Stimulated activated CD8-positive, alpha-beta memory T cell treated with anti-CD3 and anti-CD28 coated beads, Interleukin-4, amount 100 ng/mL, for 48 hours (primary cell): ENCODE data around the gene PLCD3.
"Not testable (repeated sequence)": the region's sequence is repeated elsewhere in the genome, so short reads cannot be mapped to it uniquely, and the experiment has no call there.

Source experiments
- DNase-seq: peaks from one replicate; pipeline ENCODE4 v3.0.0-alpha.2; 2020

PLCD3 gene

GRCh38 chr17:45131616-45132319 is 547 bp downstream of the PLCD3 start:
- DNase-seq = peak; percentile 80

GRCh38 chr17:45130681-45131615 is 1.4 kb downstream of the PLCD3 start:
- DNase-seq = no peak

GRCh38 chr17:45129940-45130680 is 2.2 kb downstream of the PLCD3 start:
- no peak for DNase-seq

GRCh38 chr17:45129426-45129939 is 2.8 kb downstream of the PLCD3 start:
- no peak for DNase-seq

- no peak for DNase-seq
Measured at GRCh38 chr17:45128989-45129388, 3.3 kb downstream of the PLCD3 start.

- no peak for DNase-seq
Measured at GRCh38 chr17:45128331-45128730, 4.0 kb downstream of the PLCD3 start.

- no peak for DNase-seq
Measured at GRCh38 chr17:45127548-45128300, 4.6 kb downstream of the PLCD3 start.

- DNase-seq = no peak
Measured at GRCh38 chr17:45127207-45127547, 5.1 kb downstream of the PLCD3 start.

GRCh38 chr17:45125509-45125908 is 6.8 kb downstream of the PLCD3 start:
- DNase-seq = no peak

GRCh38 chr17:45124797-45125122 is 7.6 kb downstream of the PLCD3 start:
- DNase-seq = not testable (repeated sequence)

- peak; percentile 49 for DNase-seq
Measured at GRCh38 chr17:45123930-45124796, 8.2 kb downstream of the PLCD3 start.

GRCh38 chr17:45123076-45123770 is 9.1 kb downstream of the PLCD3 start:
- no peak for DNase-seq

- no peak for DNase-seq
Measured at GRCh38 chr17:45121055-45121454, 11.3 kb downstream of the PLCD3 start.

GRCh38 chr17:45120558-45120957 is 11.8 kb downstream of the PLCD3 start:
- DNase-seq = no peak

- DNase-seq = no peak
Measured at GRCh38 chr17:45119964-45120363, 12.4 kb downstream of the PLCD3 start.

GRCh38 chr17:45118691-45119090 is 13.6 kb downstream of the PLCD3 start:
- no peak for DNase-seq

GRCh38 chr17:45117848-45118646 is 14.3 kb downstream of the PLCD3 start:
- DNase-seq = no peak

- no peak for DNase-seq
Measured at GRCh38 chr17:45117334-45117733, 15.0 kb downstream of the PLCD3 start.

GRCh38 chr17:45116434-45117016 is 15.8 kb downstream of the PLCD3 start:
- no peak for DNase-seq

- no peak for DNase-seq
Measured at GRCh38 chr17:45115871-45116270, 16.4 kb downstream of the PLCD3 start.
